Measurements from ENCODE around the gene POLN.

GRCh38 chr4:2287594-2287915 lies 45.6 kb upstream of the POLN start:
- no peak for TF ChIP-seq CTCF (conservative IDR thresholded peaks at IDR 0.05; ENCODE audit: low read length)
- TF ChIP-seq EZH2phosphoT487 (IDR thresholded peaks at IDR 0.05; ENCODE audit: borderline replicate concordance) = no peak

Data from Loucy (cell line).